ENCODE data around the gene STK40.

DNA sequence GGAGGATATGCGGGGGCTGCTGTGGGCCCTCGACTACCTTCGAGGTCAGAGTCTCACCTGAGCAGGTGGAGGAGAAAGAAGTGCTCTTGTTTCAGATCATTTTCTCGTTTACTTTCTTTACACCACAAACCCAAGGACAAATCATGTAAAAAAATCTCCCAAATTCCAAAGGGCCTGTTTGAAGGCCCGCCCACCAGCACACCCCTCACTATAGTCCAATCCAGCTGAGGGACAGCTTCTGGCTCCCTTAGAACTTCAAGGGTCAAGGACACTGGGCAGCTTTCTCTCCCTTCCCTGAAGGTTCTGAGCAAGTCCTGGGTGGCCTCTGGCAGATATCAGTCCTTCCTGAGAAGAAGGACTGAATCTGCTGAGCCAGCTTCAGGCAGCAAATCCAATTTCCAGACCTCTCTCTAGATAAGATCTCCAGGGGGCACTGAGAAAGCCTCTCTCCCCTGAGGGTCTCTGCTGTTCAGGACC lies 5.5 kb downstream of the STK40 start:
- TF ChIP-seq GABPA (tag; conservative IDR thresholded peaks at IDR 0.05; ENCODE audit: low read depth) (no peak), RBBP5 (IDR thresholded peaks at IDR 0.05; ENCODE audit: borderline replicate concordance, insufficient read depth, low read length, poor library complexity, severe bottlenecking) (no peak)
